Myocyte (in vitro differentiated cells): Measurements from ENCODE around the gene ZG16B. TPM values are rescaled to one million over a fixed set of nuclear protein-coding genes. Genes with fewer than 3 reads are reported as not detected.

Source experiments
- DNase-seq: peaks from one replicate; pipeline ENCODE4 v3.0.0-alpha.2; 2012; ENCODE audit warnings: low read depth
- polyA plus RNA-seq: library from polyadenylated mRNA; unstranded; fragments of >200 nt; gene quantifications from one replicate; pipeline ENCODE4 v1.2.1, GENCODE V29; 2012; ENCODE audit warnings: missing spikeins
- total RNA-seq: library from RNA; depleted of rRNA; stranded (reverse); fragments of >200 nt; gene quantifications from 2 replicates; pipeline ENCODE4 v1.2.3, GENCODE V29; 2014

ZG16B gene, protein sequence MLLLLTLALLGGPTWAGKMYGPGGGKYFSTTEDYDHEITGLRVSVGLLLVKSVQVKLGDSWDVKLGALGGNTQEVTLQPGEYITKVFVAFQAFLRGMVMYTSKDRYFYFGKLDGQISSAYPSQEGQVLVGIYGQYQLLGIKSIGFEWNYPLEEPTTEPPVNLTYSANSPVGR
- not detected in 2 replicates for total RNA-seq
- polyA plus RNA-seq, result not detected

DNA sequence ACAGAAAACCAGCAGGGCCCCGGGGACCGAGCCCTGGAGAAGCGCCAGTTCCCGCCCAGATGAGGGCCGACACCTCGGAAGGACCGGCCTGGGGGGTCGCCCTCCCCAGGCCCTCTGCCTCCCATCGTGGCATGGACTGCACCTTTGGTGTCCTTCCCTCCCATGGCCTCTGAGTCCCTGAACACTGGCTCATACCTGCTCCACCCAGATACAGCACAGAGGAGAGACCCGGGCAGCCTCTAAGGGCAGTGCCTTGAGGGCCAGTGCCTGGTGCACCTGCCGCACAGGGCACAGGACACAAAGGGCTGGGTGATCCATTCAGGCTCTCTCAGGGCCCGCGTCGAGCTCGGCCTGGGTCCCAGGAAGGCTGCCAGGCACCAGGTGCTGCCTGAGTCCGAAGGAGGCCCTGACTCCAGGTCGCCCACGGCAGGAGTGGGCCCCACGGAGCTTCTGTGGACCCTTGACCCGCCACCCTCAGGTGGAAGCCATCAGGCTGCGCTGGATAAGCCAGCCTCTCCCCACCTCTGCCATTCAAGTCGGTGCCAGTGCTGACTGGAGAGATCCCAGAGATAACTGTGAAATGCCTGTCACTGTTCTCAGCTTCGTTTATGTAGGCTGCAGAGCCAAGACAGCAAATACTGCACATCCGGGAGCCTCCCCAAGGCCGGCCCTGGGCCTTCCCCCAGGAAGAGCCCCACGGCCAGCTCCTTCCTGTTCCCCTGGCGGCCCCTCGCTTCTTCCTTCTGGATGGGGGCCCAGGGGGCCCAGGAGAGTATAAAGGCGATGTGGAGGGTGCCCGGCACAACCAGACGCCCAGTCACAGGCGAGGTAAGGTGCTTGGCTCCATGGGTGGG lies at the start of gene ZG16B:
ZG16B (plus strand) TSS at position 803 of the 854 bp plus-strand sequence. CDS start 139 bp downstream, outside the sequence.
- DNase-seq, result no peak

DNA sequence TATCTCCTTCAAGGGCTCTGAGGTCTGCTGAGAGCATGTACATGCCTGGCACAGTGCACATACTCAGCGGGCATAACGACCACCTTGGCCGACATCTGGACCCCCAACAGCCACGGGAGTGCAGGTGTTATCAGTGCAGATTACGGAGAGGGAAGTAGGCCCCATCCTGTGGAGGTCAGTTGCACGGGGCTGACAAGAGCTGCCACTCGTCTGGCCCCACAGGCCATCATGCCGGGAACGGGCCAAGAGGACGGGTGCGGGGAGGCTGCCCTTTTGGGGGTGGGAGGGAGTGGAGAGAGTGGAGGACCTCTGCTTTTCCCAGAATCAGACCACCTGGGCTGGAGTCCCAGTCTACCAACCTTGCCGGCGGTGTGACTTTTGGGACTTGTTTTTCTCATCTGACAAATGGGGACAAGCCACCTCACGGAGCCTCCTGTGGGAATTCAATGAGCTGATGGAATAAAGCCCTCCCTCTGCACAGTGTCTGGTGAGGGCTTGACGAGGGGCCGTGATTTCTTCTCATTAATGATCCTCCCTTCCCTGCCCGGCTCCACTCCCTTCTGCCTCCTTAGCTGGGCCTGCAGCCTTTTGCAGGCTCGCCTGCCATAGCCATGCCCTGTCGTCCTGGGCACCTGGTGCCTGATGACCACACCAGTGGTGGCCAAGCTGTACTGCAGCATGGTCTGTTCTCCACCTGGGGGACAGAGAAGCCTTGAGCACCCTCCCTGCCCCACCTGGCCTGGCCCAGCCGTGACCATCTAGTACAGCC lies 47.3 kb upstream of the ZG16B start:
- no peak for DNase-seq

DNA sequence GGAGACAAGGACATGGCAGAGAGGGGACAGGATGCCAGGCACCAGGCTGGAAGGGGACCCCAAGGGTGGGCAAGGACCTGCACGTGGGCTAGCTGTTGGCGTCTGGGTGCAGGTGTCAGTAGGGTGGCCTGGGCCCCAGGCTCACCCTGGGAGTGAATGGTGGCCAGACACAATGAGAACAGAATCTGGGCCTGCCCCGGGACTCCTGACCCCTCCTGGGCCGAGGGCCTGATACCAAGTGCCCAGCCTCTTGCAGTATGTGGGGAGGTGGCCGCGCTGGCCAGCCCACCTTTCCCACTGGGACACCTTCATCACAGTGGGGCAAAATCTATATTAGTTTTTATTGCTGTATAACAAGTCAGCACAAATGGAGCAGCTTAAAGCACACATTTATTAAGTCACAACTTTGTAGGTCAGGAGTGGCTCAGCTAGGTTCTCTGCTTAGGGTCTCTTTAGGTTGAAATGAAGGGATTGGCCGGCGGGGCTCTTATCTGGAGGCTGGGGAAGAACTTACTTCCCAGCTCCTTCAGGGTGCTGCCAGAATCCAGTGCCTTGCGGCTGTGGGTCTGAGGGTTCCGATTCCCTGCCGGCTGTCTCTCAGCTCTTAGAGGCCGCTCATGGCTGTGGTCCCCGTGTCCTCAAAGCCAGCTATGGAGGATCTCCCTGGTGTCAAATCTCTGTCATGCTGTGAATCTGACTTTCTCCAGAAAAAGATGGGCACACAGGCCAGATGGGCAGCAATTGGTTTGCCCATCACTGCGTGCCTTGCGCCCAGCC lies 46.3 kb upstream of the ZG16B start:
- no peak for DNase-seq

DNA sequence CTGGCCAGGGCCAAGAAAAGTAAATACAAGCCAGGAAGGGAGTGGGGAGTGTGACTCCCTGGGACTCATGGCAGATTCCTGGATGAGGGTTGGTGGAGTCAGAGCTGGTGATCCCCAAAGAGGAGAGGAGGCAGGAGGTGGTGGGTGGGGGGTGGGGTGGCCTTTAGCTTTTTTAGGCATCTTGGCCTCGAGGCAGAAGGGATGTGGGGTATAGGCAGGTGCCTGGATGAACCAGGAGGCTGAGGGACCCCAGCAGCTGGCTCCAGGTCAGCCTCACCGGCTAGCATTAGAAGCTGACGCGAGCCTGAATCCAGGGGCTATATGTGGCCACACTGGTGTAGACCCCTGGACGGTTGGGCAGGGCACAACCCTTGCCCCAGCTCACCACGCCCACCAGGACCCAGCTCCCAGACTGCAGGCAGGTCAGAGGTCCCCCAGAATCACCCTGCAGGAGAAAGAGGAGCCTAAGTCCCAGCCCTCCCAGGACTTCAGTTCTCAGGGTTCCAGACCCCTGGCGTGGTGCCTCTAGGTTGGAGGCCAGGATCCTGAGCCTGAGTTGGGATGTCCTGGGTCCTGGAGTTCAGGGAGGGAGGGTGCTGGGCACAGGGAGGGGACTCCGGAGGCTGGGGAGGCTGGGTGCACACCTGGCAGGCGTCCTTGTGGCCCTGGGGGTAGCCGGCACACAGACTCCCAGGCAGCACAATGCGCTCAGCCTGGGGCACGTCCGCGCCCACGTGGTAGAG lies 45.6 kb upstream of the ZG16B start:
- DNase-seq, result no peak

DNA sequence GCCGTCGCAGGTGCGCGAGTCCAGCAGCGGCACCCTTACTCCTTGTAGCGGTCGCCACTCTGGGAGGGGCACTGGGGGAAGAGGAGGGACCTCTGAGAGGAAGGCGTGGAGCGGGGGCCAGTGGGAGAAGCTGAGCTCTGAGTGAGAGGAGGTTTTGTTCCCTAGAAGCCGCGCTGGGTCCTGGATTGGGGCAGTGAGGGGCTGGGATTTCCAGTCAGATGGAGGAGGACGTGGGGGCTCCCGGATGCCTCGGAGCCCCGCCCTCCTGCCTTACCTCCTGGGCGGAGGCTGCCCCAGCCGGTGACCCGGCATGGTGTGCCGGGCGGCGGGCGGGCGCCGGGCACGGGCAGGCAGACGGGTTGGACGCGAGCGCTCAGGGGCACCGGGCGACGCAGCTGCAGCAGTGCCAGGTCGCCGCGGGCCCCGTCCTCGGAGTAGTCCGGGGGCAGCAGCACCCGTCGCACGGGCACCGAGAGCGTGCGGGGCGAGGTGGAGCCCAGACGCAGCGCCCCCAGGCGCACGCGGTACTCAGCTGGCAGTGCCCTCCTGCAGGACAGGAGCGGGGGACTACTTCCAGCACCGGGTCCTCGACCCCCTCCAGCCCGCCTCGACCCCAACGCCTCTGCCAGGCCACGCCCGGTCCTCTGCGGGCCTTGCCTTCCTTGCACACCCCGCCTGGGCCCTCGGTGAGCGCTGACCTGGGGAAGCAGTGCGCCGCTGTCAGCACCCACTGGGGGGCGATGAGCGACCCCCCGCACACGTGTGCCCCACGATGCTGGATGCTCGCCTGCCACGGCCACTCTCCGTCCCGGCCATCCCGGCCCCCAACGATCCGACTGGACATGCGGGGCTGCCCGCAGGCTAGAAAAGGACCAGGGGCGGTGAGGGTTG lies 44.8 kb upstream of the ZG16B start:
- no peak for DNase-seq

DNA sequence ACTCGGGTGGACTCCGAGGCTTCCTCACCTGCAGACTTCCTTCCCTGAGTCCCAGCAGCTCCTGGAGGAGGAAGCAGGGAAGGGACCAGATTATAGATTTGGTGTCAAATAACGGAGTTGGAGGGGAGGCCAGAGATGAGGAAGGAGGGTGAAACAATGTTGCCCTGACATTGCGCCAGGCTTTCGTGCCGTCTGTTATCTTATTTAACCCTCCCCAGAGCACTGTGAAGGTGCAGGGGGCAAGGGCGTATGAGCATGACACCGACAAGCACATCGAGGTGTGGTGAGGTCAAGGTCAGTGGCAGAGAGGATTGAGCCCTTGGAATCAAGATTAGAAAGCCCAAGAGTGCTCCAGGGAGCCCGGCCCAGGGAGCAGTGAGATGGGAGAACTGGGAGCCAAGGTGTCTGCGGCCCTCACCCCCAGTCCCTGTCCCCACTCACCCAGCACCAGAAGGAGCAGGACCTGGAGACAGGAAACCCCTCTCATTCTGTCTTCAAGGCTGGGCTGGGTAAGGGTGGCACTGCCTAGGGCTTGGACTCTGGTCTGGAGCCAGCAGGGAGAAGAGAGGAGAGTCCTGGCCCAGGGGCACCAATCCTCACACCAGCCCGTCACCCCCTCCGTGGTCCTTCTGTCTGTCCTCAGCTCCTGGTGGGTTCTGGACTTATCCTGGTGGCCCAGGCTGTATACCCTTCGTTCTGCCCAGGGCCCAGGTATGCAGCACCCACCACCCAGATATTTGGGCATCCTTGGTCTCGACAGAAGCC lies 43.9 kb upstream of the ZG16B start:
- DNase-seq, result no peak

DNA sequence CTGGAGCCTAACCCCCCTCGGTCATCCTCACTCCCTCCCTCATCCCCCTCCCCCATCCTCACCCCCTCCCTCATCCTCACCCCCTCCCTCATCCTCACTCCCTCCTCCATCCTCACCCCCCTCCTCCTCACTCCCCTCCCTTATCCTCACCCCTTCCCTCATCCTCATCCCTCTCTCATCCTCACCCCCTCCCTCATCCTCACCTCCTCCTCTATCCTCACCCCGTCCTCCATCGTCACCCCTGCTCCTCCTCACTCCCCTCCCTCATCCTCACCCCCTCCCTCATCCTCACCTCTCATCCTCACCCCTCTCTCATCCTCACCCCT lies 43.3 kb upstream of the ZG16B start:
- DNase-seq, result no peak

DNA sequence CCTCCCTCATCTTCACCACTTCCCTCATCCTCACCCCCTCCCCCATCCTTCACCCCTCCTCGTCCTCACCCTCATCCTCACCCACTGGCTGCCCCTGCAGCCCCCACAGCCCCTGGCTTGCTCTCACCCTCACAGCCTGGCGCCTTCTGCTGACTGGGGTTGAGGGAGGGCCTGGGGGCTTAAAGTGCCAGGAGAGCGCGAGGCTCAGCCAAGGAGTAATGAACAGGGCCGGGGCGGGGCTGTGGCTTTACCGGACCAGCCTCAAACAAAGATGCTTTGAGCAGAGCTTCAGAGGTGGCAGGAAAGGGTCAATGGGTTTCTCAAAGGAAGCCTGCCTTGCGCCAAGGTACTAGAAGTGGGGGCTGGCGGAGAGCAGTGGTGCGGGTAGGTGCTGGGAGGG lies 42.7 kb upstream of the ZG16B start, which contains the start of gene PRSS33:
PRSS33 (minus strand) TSS at position 155 of the 400 bp plus-strand sequence. CDS start 1,013 bp downstream, outside the sequence.
- no peak for DNase-seq

DNA sequence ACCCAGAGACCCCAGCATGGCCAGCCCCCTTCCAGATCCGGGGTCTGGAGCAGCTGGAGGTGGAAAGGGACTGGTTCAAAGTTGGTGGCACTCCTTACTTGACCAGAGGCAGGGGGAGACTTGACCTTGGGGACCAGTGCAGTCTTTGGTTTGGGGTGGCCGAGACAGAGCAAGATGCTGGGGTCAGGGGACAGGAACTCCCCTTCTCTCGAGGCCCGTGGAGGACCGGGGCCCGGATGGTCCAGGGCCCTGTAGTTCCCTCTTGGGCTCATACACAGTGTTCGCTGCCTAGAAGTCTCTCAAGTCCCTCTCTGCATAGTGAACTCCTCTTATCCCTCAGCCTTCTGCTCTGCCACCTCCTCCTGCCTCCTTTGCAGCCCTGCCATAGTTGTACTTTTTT lies 42.1 kb upstream of the ZG16B start:
- DNase-seq, result no peak

DNA sequence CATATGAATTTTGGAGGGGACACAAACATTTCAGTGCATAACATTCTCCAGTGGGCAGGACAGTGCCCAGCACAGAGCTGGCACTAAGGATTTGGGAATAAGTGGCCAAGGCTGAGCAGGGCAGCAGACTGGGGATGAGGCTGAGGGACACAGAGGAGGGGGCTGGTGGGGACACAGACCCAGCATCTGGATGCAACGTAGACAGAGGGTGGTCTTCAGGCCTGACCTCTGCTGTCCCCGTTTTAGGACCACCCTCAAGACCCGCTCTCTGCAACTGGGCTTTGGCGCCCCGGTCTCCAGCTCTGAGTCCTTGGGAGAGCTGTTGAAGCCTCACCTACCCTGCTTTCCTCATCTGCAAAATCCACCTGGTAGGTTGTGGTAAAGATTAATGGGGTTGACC lies 39.5 kb upstream of the ZG16B start:
- no peak for DNase-seq

DNA sequence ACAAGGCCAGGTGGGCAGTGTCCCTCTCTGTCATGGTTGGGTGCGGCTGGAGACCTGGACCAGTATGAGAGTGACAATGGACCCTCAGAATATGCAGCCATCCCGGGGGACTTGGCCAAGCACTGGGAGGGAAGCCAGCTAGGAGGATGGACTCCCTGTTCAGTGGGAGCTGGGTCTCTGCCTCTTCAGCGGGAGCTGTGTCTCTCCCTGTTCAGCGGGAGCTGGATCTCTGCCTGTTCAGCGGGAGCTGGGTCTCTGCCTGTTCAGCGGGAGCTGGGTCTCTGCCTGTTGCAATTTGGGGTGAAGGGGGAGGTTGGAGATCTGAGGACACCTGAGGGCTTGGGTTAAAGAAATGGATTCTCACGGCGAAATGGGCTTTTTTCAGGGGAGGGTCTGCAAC lies 38.9 kb upstream of the ZG16B start:
- DNase-seq, result no peak

DNA sequence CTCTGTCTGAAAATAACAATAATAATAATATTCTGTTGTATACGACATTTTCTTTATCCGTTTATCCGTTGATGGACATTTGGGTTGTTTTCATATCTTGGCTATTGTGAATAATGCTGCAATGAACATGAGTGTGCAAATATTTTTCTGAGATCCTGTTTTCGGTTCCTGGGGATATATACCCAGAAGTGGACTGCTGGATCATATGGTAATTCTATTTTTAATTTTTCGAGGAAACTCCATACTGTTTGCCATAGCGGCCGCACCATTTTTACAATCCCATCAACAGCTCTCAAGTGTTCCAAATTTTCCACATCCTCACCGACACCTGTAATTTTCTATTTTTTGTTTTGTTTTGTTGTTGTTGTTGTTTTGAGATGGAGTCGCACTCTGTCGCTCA lies 37.2 kb upstream of the ZG16B start:
- DNase-seq, result no peak

DNA sequence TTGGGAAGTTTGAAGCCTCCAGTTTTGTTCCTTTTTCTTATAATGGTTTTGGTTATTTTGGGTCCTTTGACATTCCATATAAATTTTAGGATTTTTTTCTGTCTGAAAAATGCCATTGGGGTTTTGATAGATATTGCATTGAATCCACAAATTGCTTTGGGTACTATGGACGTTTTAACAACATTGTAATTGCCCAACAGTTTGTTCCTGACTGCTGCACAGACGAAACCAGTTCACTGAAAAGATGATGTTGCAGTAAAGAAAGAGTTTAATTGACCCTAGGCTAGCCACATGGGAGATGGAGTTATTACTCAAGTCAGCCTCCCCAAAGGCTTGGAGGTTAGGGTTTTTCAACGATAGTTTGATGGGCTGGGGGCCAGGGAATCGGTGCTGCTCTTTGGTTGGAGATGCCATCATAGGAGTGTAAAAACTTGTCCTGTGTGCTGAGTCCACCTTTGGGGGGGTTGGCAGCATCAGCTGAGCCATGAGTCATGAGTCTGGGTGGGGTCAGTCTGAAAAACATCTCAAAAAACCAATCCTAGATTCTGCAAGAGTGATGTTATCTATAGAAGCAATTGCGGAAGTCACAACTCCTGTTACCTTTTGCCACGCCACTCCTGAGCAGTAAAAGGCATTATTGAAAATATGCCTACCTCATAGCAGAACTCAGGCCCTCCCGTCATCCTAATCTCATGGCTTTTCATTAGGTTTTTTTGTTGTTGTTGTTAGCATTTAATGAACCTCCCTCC lies 34.5 kb upstream of the ZG16B start:
- DNase-seq, result no peak

DNA sequence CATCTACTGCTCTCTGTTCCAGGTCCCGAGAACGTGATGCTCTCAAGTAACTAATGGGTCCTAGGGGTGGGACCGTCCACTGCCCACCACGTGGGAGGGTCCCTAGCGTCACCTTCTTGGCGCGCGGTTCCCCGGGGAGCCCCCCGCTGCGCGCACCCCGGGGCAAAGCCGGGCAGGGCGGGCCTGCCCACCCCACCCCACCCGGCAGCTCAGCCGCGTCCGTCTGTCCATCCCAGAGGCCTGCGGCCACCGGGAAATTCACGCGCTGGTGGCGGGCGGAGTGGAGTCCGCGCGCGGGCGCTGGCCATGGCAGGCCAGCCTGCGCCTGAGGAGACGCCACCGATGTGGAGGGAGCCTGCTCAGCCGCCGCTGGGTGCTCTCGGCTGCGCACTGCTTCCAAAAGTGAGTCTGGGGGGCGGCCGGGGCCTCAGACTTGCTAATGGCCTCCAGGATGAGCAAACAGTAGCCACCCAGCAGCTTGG lies 31.3 kb upstream of the ZG16B start:
- DNase-seq, result no peak

DNA sequence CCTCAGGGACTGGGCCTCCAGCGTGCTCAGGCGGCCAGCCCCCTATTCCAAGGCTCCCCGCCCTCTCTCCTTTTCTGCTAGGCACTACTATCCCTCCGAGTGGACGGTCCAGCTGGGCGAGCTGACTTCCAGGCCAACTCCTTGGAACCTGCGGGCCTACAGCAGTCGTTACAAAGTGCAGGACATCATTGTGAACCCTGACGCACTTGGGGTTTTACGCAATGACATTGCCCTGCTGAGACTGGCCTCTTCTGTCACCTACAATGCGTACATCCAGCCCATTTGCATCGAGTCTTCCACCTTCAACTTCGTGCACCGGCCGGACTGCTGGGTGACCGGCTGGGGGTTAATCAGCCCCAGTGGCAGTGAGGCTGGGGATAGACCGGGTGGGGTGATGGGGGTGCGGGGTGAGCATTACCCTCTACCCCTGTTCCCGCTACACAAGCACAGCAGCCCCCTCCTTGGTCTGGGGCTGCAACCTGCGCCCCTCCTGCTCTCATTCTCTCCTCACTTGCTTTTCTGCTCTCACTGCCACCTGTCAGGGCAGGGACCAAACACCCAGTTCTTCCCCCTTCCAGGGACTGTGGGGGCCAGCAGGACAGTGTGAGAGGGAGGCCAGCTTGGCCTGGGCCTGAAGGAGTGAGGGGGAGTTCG lies 30.8 kb upstream of the ZG16B start:
- DNase-seq, result no peak

DNA sequence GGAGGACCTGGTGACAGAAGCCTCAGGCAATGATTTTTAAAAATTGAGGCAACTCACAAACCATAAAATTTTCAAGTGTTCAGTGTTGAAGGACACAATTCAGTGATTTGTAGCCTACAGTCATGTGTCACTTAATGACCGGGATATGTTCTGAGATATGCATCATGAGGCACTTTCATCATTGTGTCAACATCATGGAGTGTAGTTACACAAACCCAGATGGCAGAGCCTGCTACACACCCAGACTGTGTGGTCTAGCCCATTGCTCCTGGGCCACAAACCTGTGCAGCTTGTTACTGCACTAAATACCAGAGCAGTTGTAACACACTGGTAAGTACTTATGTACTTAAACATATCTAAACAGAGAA lies 30.3 kb upstream of the ZG16B start:
- no peak for DNase-seq

DNA sequence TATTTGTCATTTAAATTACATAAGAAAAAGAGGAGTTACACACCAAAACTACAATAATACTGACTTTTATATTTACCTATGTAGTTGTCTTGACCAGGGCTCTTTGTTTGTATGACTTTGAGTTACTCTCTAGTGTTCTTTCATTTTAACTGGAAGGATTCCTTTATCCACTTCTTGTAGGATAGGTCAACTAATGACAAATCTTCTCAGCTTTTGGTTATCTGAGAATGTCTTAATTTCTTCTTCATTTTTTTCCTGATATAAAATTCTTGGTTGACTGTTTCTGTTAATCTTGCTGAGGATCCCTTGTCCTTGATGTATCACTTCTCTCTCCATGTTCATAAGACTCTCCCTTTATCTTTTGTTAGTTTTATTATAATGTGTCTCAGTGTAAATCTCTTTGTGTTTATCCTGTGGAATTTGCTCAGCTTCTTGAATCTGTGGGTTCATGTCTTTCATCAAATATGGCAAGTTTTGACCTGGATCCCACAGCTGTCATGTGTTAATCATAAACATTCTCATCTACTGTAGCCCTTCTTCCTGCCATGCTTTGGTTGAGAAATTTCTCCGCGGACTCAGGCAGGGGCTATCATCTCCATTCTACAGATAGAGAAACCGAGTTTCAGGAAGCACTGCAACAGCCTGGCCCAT lies 26.4 kb upstream of the ZG16B start:
- DNase-seq, result no peak
